OCI-LY1 (cell line): ENCODE results near the gene OR51A7.

Source experiments
- CTCF ChIP-seq: fragments of 200-600 bp; sonication (generic), shearing (Covaris generic); IDR thresholded peaks from 2 replicates; pipeline ENCODE4 v1.5.1; 2017; ENCODE audit warnings: mild to moderate bottlenecking, antibody characterized with exemption, low read length, moderate library complexity, mixed read lengths
- EZH2 ChIP-seq: fragments of 200-600 bp; sonication (generic), shearing (Covaris generic); IDR thresholded peaks from 2 replicates; pipeline ENCODE4 v1.8.0; 2017; ENCODE audit warnings: borderline replicate concordance, mixed run types, mild to moderate bottlenecking, antibody characterized with exemption, low read length, moderate library complexity, mixed read lengths

- TF ChIP-seq EZH2: no peak
- no peak for TF ChIP-seq CTCF
Measured at GRCh38 chr11:4903484-4903883, at the start of gene OR51A7.
